Suprapubic skin (tissue), 4 donors: ENCODE data around the gene S100P.

Source experiments
- CTCF ChIP-seq, 2 donors: fragments of 200-600 bp in 1 of 2; fragments of 450-650 bp in 1 of 2; sonication (generic) in 1 of 2; IDR thresholded peaks; one replicate each; pipeline ENCODE4 v1.5.1; 2016 to 2019; ENCODE audit warnings: antibody characterized with exemption in 2 of 2, mild to moderate bottlenecking in 1 of 2, moderate library complexity in 1 of 2
- EP300 ChIP-seq: sonication (generic); formaldehyde crosslinking; IDR thresholded peaks from one replicate; pipeline ENCODE4 v1.6.1; 2017; ENCODE audit warnings: antibody characterized with exemption
- POLR2A ChIP-seq, 2 donors: fragments of 450-650 bp; IDR thresholded peaks; one replicate each; pipeline ENCODE4 v1.6.1; 2017; ENCODE audit warnings: antibody characterized with exemption in 2 of 2, mild to moderate bottlenecking in 2 of 2, moderate library complexity in 2 of 2
- POLR2AphosphoS5 ChIP-seq, 3 donors: sonication (generic); formaldehyde crosslinking; IDR thresholded peaks; one replicate each; pipeline ENCODE4 v1.6.1; 2017; ENCODE audit warnings: antibody characterized with exemption in 3 of 3

GRCh38 chr4:6730603-6731317, 37.1 kb downstream of the S100P start:
- TF ChIP-seq CTCF (IDR thresholded peaks at IDR 0.05) (no peak), POLR2A (IDR thresholded peaks at IDR 0.05) (no peak), EP300 (no peak), POLR2AphosphoS5 (IDR thresholded peaks at IDR 0.05) (no peak)
